Measurements from ENCODE around the gene NFIA.

NFIA gene

GRCh38 chr1:61419657-61420056 is 337.3 kb downstream of the NFIA start:
- DNase-seq: no peak

GRCh38 chr1:61420243-61420642 is 337.9 kb downstream of the NFIA start:
- DNase-seq: no peak

GRCh38 chr1:61420909-61421835 is 338.8 kb downstream of the NFIA start:
- DNase-seq: no peak

GRCh38 chr1:61423643-61424042 is 341.3 kb downstream of the NFIA start:
- no peak for DNase-seq

GRCh38 chr1:61424382-61424781 is 342.0 kb downstream of the NFIA start:
- DNase-seq: no peak

GRCh38 chr1:61425040-61425439 is 342.7 kb downstream of the NFIA start:
- DNase-seq: no peak

GRCh38 chr1:61426254-61426653 is 343.9 kb downstream of the NFIA start:
- DNase-seq: no peak

GRCh38 chr1:61426885-61427284 is 344.5 kb downstream of the NFIA start:
- no peak for DNase-seq

GRCh38 chr1:61427510-61427909 is 345.1 kb downstream of the NFIA start:
- no peak for DNase-seq

- no peak for DNase-seq
Measured at GRCh38 chr1:61428146-61428545, 345.8 kb downstream of the NFIA start.

GRCh38 chr1:61432616-61433388 is 350.4 kb downstream of the NFIA start:
- no peak for DNase-seq

GRCh38 chr1:61433646-61434045 is 351.3 kb downstream of the NFIA start:
- DNase-seq: no peak

- DNase-seq: no peak
Measured at GRCh38 chr1:61434276-61434675, 351.9 kb downstream of the NFIA start.

- no peak for DNase-seq
Measured at GRCh38 chr1:61435226-61435625, 352.9 kb downstream of the NFIA start.

GRCh38 chr1:61436016-61436415 is 353.7 kb downstream of the NFIA start:
- no peak for DNase-seq

GRCh38 chr1:61436491-61437120 is 354.2 kb downstream of the NFIA start:
- DNase-seq: no peak

- DNase-seq: no peak
Measured at GRCh38 chr1:61439234-61439633, 356.9 kb downstream of the NFIA start.

- DNase-seq: no peak
Measured at GRCh38 chr1:61441723-61442262, 359.4 kb downstream of the NFIA start.

- DNase-seq: no peak
Measured at GRCh38 chr1:61442544-61442943, 360.2 kb downstream of the NFIA start.

- DNase-seq: no peak
Measured at GRCh38 chr1:61444288-61444687, 361.9 kb downstream of the NFIA start.

- DNase-seq: no peak
Measured at GRCh38 chr1:61445269-61445825, 363.0 kb downstream of the NFIA start.

- DNase-seq: no peak
Measured at GRCh38 chr1:61446531-61446991, 364.2 kb downstream of the NFIA start.
